HG03342 (cell line): Measurements from ENCODE around the gene KRT25.
"Not testable (repeated sequence)": the region's sequence is repeated elsewhere in the genome, so short reads cannot be mapped to it uniquely, and the experiment has no call there.

Experiments used
- ATAC-seq: cut with Tn5 transposase; IDR thresholded peaks from one replicate; pipeline ENCODE4 v1.9.1; 2021; ENCODE audit warnings: mild to moderate bottlenecking, moderate library complexity; ENCODE audit not compliant: unreplicated experiment

The KRT25 gene

GRCh38 chr17:40760105-40761016, 5.2 kb upstream of the KRT25 start:
- no peak for ATAC-seq

GRCh38 chr17:40753804-40754203, 1.3 kb downstream of the KRT25 start:
- ATAC-seq: no peak

GRCh38 chr17:40751065-40751464, 4.1 kb downstream of the KRT25 start:
- no peak for ATAC-seq

DNA sequence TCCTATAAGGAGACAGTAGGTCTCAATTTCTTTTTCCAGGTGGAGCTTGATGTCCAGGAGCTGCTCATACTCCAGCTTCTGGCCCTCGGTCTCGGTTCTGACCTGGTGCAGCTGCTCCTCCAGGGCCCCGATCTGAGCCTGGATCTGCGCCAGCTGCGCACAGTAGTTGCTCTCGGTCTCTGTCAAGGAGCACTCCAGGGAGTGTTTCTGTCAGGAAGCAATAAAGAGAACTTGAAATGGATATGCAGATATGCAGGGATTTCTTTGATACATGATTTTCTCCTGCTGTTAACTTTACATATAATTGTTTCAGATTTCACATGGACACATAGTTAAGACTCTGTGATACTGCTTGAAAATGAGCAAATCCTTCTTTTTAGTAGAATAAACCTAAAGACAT, 4.7 kb downstream of the KRT25 start:
- no peak for ATAC-seq

DNA sequence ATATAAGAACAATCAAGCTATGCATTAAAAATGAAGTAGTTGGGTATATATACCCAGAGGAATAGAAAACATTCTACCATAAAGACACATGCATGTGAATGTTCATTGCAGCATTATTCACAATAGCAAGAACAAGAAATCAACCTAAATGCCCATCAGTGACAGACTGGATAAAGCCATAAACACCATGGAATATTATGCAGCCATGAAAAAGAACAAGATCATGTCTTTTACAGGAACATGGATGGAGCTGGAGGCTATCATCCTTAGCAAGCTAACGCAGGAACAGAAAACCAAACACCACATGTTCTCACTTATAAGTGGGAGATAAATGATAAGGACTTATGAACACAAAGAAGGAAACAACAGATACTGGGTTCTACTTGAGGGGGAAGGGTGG, 6.5 kb downstream of the KRT25 start:
- ATAC-seq: not testable (repeated sequence)

GRCh38 chr17:40738553-40738952, 16.6 kb downstream of the KRT25 start:
- no peak for ATAC-seq

DNA sequence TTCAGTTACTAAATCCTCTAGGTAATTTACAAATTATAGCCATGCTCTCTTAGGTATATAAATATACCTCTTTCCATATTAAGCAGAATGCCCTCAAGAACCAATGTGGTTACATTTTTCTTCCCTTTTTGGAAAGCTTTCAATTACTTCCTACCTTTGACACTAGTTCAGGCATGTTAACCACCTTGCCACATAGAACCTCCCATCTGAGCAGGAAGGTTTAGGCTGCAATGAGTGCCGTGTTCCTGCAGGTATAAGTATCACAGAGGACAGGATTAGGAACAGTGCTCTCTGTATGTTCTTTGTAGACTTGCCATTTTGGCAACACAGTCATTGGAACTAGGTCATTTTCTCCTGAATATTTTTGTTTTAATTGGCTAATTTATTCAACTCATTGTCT, 20.1 kb downstream of the KRT25 start:
- no peak for ATAC-seq

DNA sequence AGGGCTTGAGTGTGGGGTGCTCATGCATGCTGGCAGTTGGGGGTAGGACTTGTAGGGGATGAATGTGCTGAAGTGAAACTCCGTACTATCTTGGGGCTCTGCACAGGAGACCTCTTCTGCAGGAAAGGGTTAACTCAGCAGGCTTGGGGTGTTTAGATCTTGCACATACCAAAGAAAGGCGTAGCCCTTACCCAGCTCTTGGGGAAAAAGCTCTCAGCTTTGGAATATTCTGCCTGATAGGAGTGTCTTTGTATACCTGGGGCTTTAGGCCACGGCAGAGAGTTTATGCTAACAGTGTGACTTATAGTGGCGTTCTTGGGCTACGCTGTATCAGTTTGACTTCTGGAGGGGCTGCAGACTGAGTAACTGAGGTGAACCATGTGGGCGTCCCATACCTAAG, 21.1 kb downstream of the KRT25 start:
- ATAC-seq: no peak

DNA sequence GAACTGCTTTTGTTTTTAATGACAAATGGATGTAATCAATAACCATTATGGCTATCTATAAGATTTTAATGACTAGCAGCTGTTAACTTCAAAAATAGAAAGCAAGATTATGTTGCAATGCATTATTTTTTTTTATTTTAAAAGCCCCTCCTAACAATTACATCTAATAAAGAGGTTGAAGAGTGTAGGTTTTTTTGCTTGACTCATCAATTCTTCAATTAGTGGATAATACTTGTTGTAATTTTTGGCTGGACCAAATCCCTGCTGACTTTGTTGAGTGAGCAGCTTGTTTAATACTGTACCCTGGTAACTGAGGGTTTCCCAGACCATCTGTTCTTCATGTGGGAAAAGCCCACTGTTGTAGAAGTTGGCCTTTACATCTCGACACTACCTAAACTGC, 24.2 kb downstream of the KRT25 start:
- no peak for ATAC-seq

- no peak for ATAC-seq
Observed at GRCh38 chr17:40727447-40728231, 27.5 kb downstream of the KRT25 start.

GRCh38 chr17:40726919-40727318, 28.2 kb downstream of the KRT25 start:
- ATAC-seq: no peak

GRCh38 chr17:40724656-40725055, 30.5 kb downstream of the KRT25 start:
- ATAC-seq: no peak

DNA sequence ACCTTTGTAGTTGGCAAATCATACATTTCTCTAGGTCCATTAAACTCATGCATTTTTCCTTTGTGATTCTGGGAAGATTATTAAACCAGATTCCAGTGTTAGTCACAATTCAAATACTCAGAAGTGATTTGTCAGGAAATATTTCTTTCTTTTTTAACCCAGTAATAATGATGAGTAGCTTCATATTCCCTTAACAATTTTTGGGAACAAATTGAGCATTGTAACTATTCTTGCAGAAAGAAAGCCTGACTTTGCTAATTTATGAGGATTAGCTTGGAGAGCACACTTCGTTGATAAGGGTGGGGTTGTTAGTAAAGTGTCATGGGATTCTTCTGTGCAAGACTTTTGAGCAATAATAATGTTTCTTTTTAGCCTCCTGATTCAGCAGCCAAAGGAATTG, 32.9 kb downstream of the KRT25 start:
- no peak for ATAC-seq

DNA sequence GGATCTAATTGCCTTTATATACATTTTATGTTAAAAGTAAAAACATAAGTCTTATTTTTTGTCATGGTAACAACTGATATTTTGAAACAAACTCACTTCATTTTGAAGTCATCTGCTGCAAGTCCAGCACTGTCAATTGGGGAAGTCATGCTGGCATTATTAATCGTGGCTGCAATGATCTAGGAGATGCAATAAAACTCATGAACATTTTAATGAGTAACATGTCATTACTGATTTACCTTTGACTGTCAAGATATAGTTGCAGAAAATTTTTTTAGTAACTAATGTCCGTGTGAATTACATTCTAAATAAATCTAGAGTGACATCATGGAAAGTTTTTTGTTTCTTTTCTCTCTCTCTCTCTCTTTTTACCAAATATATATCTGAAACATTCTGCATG, 34.2 kb downstream of the KRT25 start:
- ATAC-seq: no peak

GRCh38 chr17:40718930-40719329, 36.2 kb downstream of the KRT25 start:
- ATAC-seq: no peak

- ATAC-seq: no peak
Observed at GRCh38 chr17:40717776-40718175, 37.4 kb downstream of the KRT25 start.

- ATAC-seq: no peak
Observed at GRCh38 chr17:40714473-40714872, 40.7 kb downstream of the KRT25 start.

DNA sequence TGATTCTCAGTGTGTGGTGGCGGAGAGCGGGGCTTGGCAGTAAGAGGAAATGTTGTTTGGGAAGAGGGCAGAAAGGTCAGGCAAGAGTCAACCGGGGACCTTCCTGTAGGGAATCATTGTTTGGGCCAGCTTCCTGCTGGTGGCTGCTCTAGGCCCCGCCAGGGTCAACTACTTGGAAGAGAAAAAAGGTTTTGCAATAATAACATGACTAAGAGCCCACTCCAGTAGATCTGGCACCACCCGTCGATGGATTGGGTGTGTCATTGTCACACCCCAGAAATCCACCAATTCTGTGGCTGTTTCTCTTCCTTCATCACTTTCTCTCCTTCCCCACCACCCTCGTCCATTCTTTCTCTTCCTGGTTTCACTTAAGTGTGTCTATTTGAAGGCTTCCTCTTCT, 47.4 kb downstream of the KRT25 start:
- ATAC-seq: no peak

- ATAC-seq: no peak
Observed at GRCh38 chr17:40705584-40705983, 49.5 kb downstream of the KRT25 start.

GRCh38 chr17:40703652-40704051, 51.5 kb downstream of the KRT25 start, which contains the start of gene KRT24:
Gene KRT24 (minus strand): TSS chr17:40703752. CDS start chr17:40703693, 59 bp downstream.
- no peak for ATAC-seq

DNA sequence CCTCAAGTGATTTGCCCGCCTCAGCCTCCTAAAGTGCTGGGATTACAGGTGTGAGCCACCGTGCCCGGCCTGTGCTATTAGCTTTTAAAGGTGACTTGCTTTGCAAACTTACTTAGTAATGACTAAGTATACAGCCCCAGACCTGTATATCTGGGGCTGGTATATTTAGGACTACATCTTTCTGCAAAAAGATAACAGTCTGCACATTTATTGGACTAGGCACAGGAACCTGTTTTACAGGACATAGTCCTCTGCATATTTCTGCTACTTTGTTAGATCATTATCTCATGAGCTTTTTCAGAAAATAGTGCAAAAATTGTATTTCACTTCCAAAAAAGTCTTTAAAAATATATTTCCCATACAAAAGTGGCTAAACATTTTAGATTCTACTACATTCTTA, 52.9 kb downstream of the KRT25 start:
- no peak for ATAC-seq

GRCh38 chr17:40699853-40700252, 55.3 kb downstream of the KRT25 start:
- ATAC-seq: no peak
